HepG2 (cell line): Measurements from ENCODE around the gene DDX23.

ENCODE experiments used
- ASH2L ChIP-seq: fragments of 300-600, 200-600 bp; sonication (generic); IDR thresholded peaks from 2 replicates; pipeline ENCODE4 v1.7.0; 2017; ENCODE audit warnings: low read depth, mild to moderate bottlenecking, moderate library complexity, mixed read lengths, low read length; ENCODE audit not compliant: insufficient read length
- BRCA1 ChIP-seq: sonication (generic); formaldehyde crosslinking; IDR thresholded peaks from 2 replicates; pipeline ENCODE4 v1.4.0; 2020; ENCODE audit warnings: missing genetic modification reagents
- CBFB ChIP-seq: sonication (generic); formaldehyde crosslinking; IDR thresholded peaks from 2 replicates; pipeline ENCODE4 v1.4.0; 2020; ENCODE audit warnings: missing genetic modification reagents
- CTCF ChIP-seq: sonication (generic); formaldehyde crosslinking; IDR thresholded peaks from 2 replicates; pipeline ENCODE4 v1.5.0; 2020; ENCODE audit warnings: mild to moderate bottlenecking, missing genetic modification reagents, moderate library complexity
- EZH2 ChIP-seq: conservative IDR thresholded peaks from 2 replicates; pipeline ENCODE4 v1.6.1; 2012; ENCODE audit warnings: mild to moderate bottlenecking, low read depth, low read length, moderate library complexity
- GZF1 ChIP-seq: sonication (generic); formaldehyde crosslinking; IDR thresholded peaks from 2 replicates; pipeline ENCODE4 v1.5.1; 2020; ENCODE audit warnings: mild to moderate bottlenecking, missing genetic modification reagents
- MYNN ChIP-seq: sonication (generic); formaldehyde crosslinking; IDR thresholded peaks from 2 replicates; pipeline ENCODE4 v1.4.0; 2020; ENCODE audit warnings: mild to moderate bottlenecking, low read depth, missing genetic modification reagents
- RNF2 ChIP-seq: fragments of 450-650 bp; conservative IDR thresholded peaks from 2 replicates; pipeline ENCODE4 v1.6.1; 2016; ENCODE audit warnings: low read depth
- SAP130 ChIP-seq: IDR thresholded peaks from 2 replicates; pipeline ENCODE4 v1.6.1; 2016; ENCODE audit warnings: low read depth
- STAT6 ChIP-seq: sonication (generic); formaldehyde crosslinking; IDR thresholded peaks from 2 replicates; pipeline ENCODE4 v1.4.0; 2020; ENCODE audit warnings: missing genetic modification reagents, mild to moderate bottlenecking, borderline replicate concordance
- ZBTB8A ChIP-seq: sonication (generic); formaldehyde crosslinking; IDR thresholded peaks from 2 replicates; pipeline ENCODE4 v1.4.0; 2020; ENCODE audit warnings: mild to moderate bottlenecking, low read depth, missing genetic modification reagents, borderline replicate concordance
- ZFP41 ChIP-seq: sonication (generic); formaldehyde crosslinking; IDR thresholded peaks from 2 replicates; pipeline ENCODE4 v1.4.0; 2020; ENCODE audit warnings: mild to moderate bottlenecking, missing genetic modification reagents, borderline replicate concordance
- ZNF292 ChIP-seq: sonication (generic); formaldehyde crosslinking; IDR thresholded peaks from 2 replicates; pipeline ENCODE4 v1.8.1; 2022; ENCODE audit warnings: mild to moderate bottlenecking, low read depth, missing genetic modification reagents, borderline replicate concordance
- ZNF564 ChIP-seq: sonication (generic); formaldehyde crosslinking; IDR thresholded peaks from 2 replicates; pipeline ENCODE4 v1.8.1; 2023; ENCODE audit warnings: mild to moderate bottlenecking, missing genetic modification reagents

- TF ChIP-seq ZNF564 (CRISPR knock-in tag): no peak
- TF ChIP-seq MYNN (CRISPR knock-in tag): no peak
- no peak for TF ChIP-seq CTCF (CRISPR knock-in tag)
- TF ChIP-seq STAT6 (CRISPR knock-in tag): no peak
- TF ChIP-seq ZBTB8A: no peak
- TF ChIP-seq SAP130 (CRISPR knock-in tag): no peak
- TF ChIP-seq CBFB (CRISPR knock-in tag): no peak
- TF ChIP-seq ZNF292 (CRISPR knock-in tag): no peak
- no peak for TF ChIP-seq ZFP41 (CRISPR knock-in tag)
- TF ChIP-seq EZH2: no peak
- no peak for TF ChIP-seq RNF2
- no peak for TF ChIP-seq ASH2L
- no peak for TF ChIP-seq GZF1 (CRISPR knock-in tag)
- TF ChIP-seq BRCA1 (CRISPR knock-in tag): no peak
Measured at GRCh38 chr12:48827513-48828096, 24.4 kb downstream of the DDX23 start.
